ENCODE results near the gene KRT15.

The KRT15 gene

DNA sequence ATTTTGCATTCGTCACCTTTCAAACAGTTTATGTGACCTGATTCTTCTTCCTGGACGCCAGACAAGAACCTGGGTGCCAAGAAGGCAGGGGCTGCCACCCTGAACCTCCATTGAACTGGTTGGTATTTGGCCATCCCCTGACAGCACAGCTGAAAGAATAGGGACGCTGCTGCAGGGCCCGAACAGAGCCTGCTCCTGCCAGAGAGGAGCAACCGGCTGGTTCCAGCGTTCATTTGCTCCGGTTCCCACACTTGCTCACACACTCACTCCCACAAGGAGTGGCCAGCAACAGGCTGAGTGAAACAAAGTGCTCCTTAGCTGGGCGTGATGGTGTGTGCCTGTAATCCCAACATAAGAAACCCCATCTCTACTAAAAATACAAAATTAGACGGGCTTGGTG is 38.2 kb upstream of the KRT15 start:
- TF ChIP-seq, protein P1, sequence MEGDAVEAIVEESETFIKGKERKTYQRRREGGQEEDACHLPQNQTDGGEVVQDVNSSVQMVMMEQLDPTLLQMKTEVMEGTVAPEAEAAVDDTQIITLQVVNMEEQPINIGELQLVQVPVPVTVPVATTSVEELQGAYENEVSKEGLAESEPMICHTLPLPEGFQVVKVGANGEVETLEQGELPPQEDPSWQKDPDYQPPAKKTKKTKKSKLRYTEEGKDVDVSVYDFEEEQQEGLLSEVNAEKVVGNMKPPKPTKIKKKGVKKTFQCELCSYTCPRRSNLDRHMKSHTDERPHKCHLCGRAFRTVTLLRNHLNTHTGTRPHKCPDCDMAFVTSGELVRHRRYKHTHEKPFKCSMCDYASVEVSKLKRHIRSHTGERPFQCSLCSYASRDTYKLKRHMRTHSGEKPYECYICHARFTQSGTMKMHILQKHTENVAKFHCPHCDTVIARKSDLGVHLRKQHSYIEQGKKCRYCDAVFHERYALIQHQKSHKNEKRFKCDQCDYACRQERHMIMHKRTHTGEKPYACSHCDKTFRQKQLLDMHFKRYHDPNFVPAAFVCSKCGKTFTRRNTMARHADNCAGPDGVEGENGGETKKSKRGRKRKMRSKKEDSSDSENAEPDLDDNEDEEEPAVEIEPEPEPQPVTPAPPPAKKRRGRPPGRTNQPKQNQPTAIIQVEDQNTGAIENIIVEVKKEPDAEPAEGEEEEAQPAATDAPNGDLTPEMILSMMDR (IDR thresholded peaks at IDR 0.05; ENCODE audit: low read depth, low read length), result no peak
- no peak overlapping the region for H3K4me3 ChIP-seq (ENCODE audit: low read depth, low read length)
- DNase-seq (ENCODE audit: low read depth, low spot score), result no peak
- in situ Hi-C loops (cut with HindIII; ENCODE audit: low sequenced_read_pairs), result no loop called here

DNA sequence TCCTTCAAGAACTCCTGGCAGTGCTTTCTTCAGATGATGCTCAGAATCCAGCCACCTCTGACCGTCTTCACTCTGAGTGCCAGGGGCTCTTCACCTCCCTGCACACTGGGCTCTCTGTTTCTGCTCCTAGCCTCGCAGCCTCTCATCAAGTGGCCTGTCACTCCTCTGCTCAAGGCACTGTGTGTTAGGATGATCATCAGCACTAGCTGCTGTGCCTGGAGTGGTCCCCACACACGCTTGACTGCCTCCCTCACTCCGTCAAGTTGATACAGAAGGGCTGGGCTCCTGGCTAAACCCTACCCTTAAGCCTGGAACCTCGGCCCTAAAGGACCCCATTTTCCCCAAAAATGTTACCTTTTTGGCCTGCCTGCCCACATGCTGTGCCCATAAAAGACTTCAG is 37.6 kb upstream of the KRT15 start:
- H3K4me3 ChIP-seq (ENCODE audit: low read depth, low read length), result no peak overlapping the region
- in situ Hi-C loops (cut with HindIII; ENCODE audit: low sequenced_read_pairs), result no loop called here
- DNase-seq (ENCODE audit: low read depth, low spot score), result no peak
- TF ChIP-seq, protein P1 (IDR thresholded peaks at IDR 0.05; ENCODE audit: low read depth, low read length), result no peak

DNA sequence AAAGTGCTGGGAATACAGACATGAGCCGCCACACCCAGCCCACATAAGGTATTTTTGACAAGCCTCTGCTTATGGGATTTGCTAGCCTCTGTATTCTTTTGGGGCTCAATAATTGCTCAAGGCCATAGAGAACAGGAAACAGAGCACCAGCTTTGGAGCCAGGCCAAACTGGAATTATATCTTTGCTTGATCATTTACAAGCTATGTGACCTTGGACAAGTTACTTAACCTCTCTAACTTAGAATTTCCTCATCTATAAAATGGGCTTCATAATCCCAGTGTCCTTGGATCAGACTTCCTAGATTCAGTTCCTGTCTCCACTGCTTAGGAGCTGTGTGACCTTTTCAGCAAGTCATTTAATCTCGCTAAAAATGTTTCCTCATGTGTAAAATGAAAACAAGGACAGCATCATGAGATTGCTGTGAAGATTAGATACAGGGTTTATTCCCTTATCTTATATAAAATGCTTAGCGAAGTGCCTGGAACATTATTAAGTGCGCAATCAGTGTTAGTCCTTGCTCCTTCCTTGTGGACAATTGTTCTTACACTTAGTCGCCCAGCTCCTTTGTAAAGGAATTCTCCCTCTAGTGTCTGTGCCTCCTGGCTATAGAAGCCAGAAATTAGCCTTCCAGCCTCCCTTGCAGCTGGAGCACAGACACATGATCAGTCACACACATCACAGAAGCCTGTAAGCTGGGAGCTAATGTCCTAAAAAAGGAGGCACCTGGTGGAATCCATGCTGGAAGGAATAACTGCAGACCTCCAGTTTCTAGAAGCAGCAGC is 36.6 kb upstream of the KRT15 start:
- H3K4me3 ChIP-seq (ENCODE audit: low read depth, low read length), result no peak overlapping the region
- in situ Hi-C loops (cut with HindIII; ENCODE audit: low sequenced_read_pairs), result no loop called here
- TF ChIP-seq, protein P1 (IDR thresholded peaks at IDR 0.05; ENCODE audit: low read depth, low read length), result no peak
- no peak for DNase-seq (ENCODE audit: low read depth, low spot score)

DNA sequence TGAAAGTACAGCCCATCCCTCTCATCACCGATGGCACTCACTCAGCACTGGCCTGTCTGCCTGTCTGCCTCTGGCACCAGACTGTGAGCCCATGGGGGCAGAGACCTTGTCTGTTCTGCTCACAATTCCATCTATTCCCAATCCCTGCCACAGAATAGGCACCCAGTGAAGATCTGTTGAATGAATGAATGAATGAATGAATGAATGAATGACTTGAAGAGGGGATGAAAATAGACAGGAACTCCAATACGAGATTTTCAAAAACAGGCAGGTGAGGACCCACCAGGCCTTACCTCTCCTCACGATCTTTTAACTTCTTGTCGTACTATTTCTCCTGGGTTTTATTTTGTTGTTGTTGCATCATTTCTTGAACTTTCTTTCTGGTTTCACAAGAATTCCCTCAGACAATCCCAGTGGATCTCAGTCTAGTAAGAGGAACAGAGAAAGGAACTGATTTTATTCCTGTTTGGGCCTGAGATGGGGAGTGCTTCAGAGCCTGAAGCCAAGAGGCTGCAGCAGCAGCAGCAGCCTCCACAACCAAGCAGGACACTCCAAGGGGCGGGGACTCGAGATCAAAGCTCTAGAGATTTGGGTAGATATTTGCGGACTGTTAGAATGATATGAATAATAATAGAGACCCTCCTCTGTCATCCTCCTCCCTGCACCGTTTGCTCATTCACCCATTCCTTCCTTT is 35.4 kb upstream of the KRT15 start:
- in situ Hi-C loops (cut with HindIII; ENCODE audit: low sequenced_read_pairs), result no loop called here
- DNase-seq (ENCODE audit: low read depth, low spot score), result no peak
- TF ChIP-seq, protein P1 (IDR thresholded peaks at IDR 0.05; ENCODE audit: low read depth, low read length), result no peak
- H3K4me3 ChIP-seq (ENCODE audit: low read depth, low read length), result no peak overlapping the region

DNA sequence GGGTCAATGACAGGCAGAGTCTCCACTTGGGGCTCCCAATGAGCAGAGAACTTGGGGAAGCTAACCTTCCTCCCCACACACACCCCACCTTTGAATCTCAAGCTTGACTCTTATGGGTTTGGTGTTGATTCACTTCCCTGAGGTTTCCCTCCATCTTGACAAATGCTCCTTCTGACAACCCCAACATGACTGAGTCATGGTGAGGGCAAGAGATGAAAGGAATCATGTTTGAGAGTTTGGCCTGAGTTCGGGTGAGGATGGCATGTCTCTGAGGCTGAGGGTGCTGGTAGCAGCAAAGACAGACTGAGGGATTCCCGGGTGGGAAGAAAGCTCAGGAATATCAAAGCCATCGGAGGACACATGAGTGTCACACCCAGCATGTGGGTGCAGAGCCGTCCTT is 34.5 kb upstream of the KRT15 start:
- in situ Hi-C loops (cut with HindIII; ENCODE audit: low sequenced_read_pairs), result no loop called here
- DNase-seq (ENCODE audit: low read depth, low spot score), result no peak
- TF ChIP-seq, protein P1 (IDR thresholded peaks at IDR 0.05; ENCODE audit: low read depth, low read length), result no peak
- H3K4me3 ChIP-seq (ENCODE audit: low read depth, low read length), result no peak overlapping the region

DNA sequence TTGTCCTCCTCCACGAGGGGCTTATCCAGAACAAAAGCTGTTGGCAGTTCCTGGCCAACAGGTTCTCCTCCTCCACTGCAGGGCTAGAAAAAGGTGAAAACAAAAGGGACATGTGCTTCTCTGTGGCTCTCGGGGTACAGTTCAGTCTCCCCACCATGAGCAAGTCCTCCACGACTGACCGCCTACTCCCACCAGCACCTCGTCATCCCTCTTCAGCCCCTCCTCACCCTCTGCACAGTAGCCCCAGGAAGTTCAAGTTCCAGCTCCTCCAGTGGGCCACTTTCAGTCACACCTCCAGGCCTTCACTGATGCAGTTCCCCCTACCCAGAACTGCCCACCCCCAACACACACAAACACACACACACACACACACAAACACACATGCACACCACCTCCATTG is 33.8 kb upstream of the KRT15 start:
- in situ Hi-C loops (cut with HindIII; ENCODE audit: low sequenced_read_pairs), result no loop called here
- TF ChIP-seq, protein P1 (IDR thresholded peaks at IDR 0.05; ENCODE audit: low read depth, low read length), result no peak
- H3K4me3 ChIP-seq (ENCODE audit: low read depth, low read length), result no peak overlapping the region
- DNase-seq (ENCODE audit: low read depth, low spot score), result no peak

All from astrocyte of the spinal cord (primary cell).